Loucy (cell line): ENCODE results near the gene TMEM200A.

Source experiments
- H2AFZ ChIP-seq: fragments of 200-600 bp; sonication (generic); 2 replicates; pipeline ENCODE4 v1.6.0; 2016; ENCODE audit warnings: antibody characterized with exemption, mild to moderate bottlenecking, low read length, moderate library complexity
- H3F3A ChIP-seq: fragments of 200-600 bp; 2 replicates; pipeline ENCODE4 v1.6.0; 2016; ENCODE audit warnings: antibody characterized with exemption, low read depth, mild to moderate bottlenecking
- H3K27me3 ChIP-seq: fragments of 200-600 bp; sonication (generic); 2 replicates; pipeline ENCODE4 v1.6.1; 2014; ENCODE audit warnings: low read length, mild to moderate bottlenecking; ENCODE audit not compliant: insufficient read depth, poor library complexity, severe bottlenecking
- H3K36me3 ChIP-seq: fragments of 200-600 bp; sonication (generic); 2 replicates; pipeline ENCODE4 v1.6.1; 2016; ENCODE audit warnings: low read length; ENCODE audit not compliant: insufficient read depth
- H3K4me1 ChIP-seq: fragments of 200-600 bp; sonication (generic); 2 replicates; pipeline ENCODE4 v1.5.1; 2014; ENCODE audit warnings: low read length, mild to moderate bottlenecking; ENCODE audit not compliant: insufficient read depth, poor library complexity, severe bottlenecking
- H3K4me2 ChIP-seq: fragments of 200-600 bp; sonication (generic); 2 replicates; pipeline ENCODE4 v1.6.0; 2014; ENCODE audit warnings: antibody characterized with exemption, low read length, low read depth, mild to moderate bottlenecking; ENCODE audit not compliant: poor library complexity, severe bottlenecking
- H3K4me3 ChIP-seq: fragments of 200-600 bp; sonication (generic); 2 replicates; pipeline ENCODE4 v1.5.1; 2014; ENCODE audit warnings: low read length, mild to moderate bottlenecking, mixed read lengths; ENCODE audit not compliant: poor library complexity, severe bottlenecking
- H3K79me2 ChIP-seq: fragments of 200-600 bp; sonication (generic); 2 replicates; pipeline ENCODE4 v1.6.1; 2014; ENCODE audit warnings: low read length; ENCODE audit not compliant: insufficient read depth
- H3K9ac ChIP-seq: fragments of 200-600 bp; sonication (generic); 2 replicates; pipeline ENCODE4 v1.6.0; 2014; ENCODE audit warnings: mild to moderate bottlenecking, low read depth, low read length, moderate library complexity; ENCODE audit not compliant: poor library complexity, severe bottlenecking
- H3K9me2 ChIP-seq: fragments of 200-600 bp; sonication (generic); replicated peaks from 2 replicates; pipeline ENCODE4 v1.6.1; 2016; ENCODE audit warnings: low read depth, low read length, mixed read lengths
- H3K9me3 ChIP-seq: fragments of 200-600 bp; sonication (generic); 2 replicates; pipeline ENCODE4 v1.6.1; 2014; ENCODE audit warnings: mild to moderate bottlenecking, antibody characterized with exemption, low read length, low read depth; ENCODE audit not compliant: insufficient read depth
- H4K20me1 ChIP-seq: fragments of 200-600 bp; sonication (generic); 2 replicates; pipeline ENCODE4 v1.6.0; 2014; ENCODE audit warnings: antibody characterized with exemption, low read length, mild to moderate bottlenecking; ENCODE audit not compliant: insufficient read depth, poor library complexity, severe bottlenecking
- CTCF ChIP-seq: fragments of 200-600 bp; sonication (generic); conservative IDR thresholded peaks from 2 replicates; pipeline ENCODE4 v1.5.1; 2014; ENCODE audit warnings: mild to moderate bottlenecking, antibody characterized with exemption, low read length
- EZH2phosphoT487 ChIP-seq: fragments of 200-600 bp; IDR thresholded peaks from 2 replicates; pipeline ENCODE4 v1.6.1; 2018; ENCODE audit warnings: antibody characterized with exemption, mild to moderate bottlenecking, moderate library complexity, borderline replicate concordance

Gene TMEM200A

GRCh38 chr6:130382872-130383490, 17.2 kb downstream of the TMEM200A start:
- Histone ChIP-seq H3K4me1 (no peaks in the 10 kb centered on the region), H3K27me3 (no peaks in the 10 kb centered on the region), H3F3A (no peaks in the 10 kb centered on the region), H3K4me3 (no peak overlapping the region), H3K79me2 (no peaks in the 10 kb centered on the region), H3K9me2 (no peaks in the 10 kb centered on the region), H3K9ac (no peak overlapping the region), H3K9me3 (no peaks in the 10 kb centered on the region), H3K36me3 (no peaks in the 10 kb centered on the region), H3K4me2 (no peak overlapping the region), H4K20me1 (no peaks in the 10 kb centered on the region), H2AFZ (no peak overlapping the region)
- TF ChIP-seq CTCF = no peak
- TF ChIP-seq EZH2phosphoT487 = no peak

GRCh38 chr6:130385064-130385695, 19.4 kb downstream of the TMEM200A start:
- Histone ChIP-seq H3K27me3 (no peaks in the 10 kb centered on the region), H3K4me2 (no peak overlapping the region)
- no peak for TF ChIP-seq EZH2phosphoT487
- no peak for TF ChIP-seq CTCF

GRCh38 chr6:130389142-130389541, 23.3 kb downstream of the TMEM200A start:
- no peak overlapping the region for H3K9ac ChIP-seq
- no peak overlapping the region for H2AFZ ChIP-seq
- no peaks in the 10 kb centered on the region for H3K9me3 ChIP-seq
- no peaks in the 10 kb centered on the region for H3K4me1 ChIP-seq
- TF ChIP-seq EZH2phosphoT487 (no peak), CTCF (no peak)
- H4K20me1 ChIP-seq = no peaks in the 10 kb centered on the region
- H3F3A ChIP-seq = no peaks in the 10 kb centered on the region
- H3K36me3 ChIP-seq = no peaks in the 10 kb centered on the region
- H3K4me2 ChIP-seq = no peak overlapping the region
- H3K27me3 ChIP-seq = no peaks in the 10 kb centered on the region
- H3K79me2 ChIP-seq = no peaks in the 10 kb centered on the region
- no peaks in the 10 kb centered on the region for H3K9me2 ChIP-seq
- H3K4me3 ChIP-seq = no peak overlapping the region

More at GRCh38 chr6:130385064-130385695, 19.4 kb downstream of the TMEM200A start:
- no peak overlapping the region for H2AFZ ChIP-seq
- no peaks in the 10 kb centered on the region for H3K9me2 ChIP-seq
- no peaks in the 10 kb centered on the region for H4K20me1 ChIP-seq
- no peaks in the 10 kb centered on the region for H3F3A ChIP-seq
- no peak overlapping the region for H3K9ac ChIP-seq
- no peaks in the 10 kb centered on the region for H3K4me1 ChIP-seq
- no peaks in the 10 kb centered on the region for H3K79me2 ChIP-seq
- no peaks in the 10 kb centered on the region for H3K9me3 ChIP-seq
- H3K4me3 ChIP-seq = no peak overlapping the region
- no peaks in the 10 kb centered on the region for H3K36me3 ChIP-seq
